ENCODE data around the gene SLC25A12.
"Not testable (repeated sequence)": the region's sequence is repeated elsewhere in the genome, so short reads cannot be mapped to it uniquely, and the experiment has no call there.

The SLC25A12 gene

DNA sequence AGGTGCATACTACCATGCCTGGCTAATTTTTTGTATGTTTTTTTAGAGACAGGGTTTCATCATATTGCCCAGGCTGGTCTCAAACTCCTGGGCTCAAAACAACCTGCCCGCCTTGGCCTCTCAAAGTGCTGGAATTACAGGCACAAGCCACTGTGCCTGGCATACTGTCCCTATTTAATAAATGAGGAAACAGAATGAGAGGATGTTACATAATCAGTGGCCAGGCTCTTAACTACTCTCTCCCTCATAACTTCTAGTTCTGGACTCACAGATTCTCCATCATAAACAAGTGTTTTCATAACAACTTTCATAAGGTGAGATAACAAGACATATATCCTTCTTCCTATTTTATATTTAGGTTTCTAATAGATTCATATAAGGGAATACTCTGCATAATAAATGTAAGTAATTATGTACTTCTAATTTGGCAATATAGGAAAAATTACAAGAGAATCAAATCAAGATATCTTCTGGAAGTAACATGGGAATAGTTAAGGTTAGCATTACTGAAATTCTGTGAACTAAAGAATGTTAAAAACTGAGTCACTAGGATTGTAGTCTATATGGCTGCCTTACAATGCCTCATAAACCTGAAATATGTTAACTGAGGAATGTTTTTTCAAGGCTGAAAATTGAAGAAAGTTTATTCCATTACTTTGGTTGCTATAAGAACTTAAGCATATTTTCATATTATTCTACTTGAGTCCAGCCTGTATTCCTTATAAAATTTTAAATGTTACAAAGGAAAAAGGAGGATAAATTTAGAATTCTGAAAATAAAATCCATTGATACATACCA lies 71.3 kb downstream of the SLC25A12 start:
- no peak for DNase-seq (ENCODE audit: low spot score)

DNA sequence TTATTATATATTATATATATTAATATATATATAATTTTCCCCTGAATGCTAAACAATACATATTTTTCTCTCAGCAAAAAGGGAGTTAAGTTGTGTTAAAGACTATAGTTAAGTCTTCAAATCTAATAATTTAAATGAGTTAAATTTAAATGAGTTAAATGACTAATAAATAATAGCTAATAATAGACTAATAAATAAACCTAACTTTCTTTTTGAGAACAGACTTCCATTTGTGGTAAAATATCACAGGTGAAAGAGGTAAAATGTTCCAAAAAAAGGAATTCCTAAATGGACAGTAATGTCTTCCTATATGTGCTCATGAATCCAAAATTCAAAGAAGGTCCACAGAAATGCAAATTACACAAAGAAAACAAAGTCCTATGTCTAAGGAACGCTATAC lies 74.6 kb downstream of the SLC25A12 start:
- no peak for DNase-seq (ENCODE audit: low spot score)

GRCh38 chr2:171814883-171815282 lies 79.2 kb downstream of the SLC25A12 start:
- no peak for DNase-seq (ENCODE audit: low spot score)

DNA sequence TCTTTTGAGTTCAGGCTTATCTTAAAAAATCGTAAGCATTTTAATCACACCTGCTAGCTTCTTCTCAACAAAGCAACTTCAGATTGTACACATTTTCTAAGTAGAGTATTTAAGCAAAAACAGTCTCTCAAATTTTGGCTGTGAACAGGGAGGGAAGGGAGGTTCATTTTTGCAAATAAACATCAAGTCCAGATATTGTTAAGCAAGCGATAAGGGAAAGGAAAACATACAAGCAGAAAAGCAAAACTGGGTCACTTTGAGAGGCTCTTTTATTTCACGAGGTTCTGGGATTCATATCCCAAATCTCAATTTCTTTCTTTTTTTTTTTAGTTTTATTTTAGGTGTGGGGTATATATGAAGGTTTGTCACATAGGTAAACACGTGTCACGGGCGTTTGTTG lies 79.9 kb downstream of the SLC25A12 start:
- no peak for DNase-seq (ENCODE audit: low spot score)

- DNase-seq (ENCODE audit: low spot score) = no peak
These were observed 80.3 kb downstream of the SLC25A12 start for GRCh38 chr2:171813729-171814128.

DNA sequence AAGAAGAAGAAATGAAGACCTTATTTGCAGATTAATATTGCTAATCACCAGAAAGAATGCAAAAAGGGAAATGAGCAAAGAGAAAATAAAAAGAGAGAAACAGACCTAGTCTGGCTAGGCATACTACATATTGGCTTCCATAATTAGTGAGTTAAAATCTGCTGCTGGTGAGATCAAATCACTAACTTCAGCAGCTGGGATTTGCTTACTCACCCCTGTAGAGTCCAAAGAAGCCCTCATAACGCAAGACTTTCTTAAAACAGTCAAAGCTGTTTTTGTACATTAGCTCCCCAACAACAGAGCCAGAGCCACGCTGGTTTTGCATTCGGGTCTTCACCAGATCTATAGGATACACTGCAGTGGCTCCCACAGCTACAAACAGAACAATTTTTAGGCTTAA lies 80.9 kb downstream of the SLC25A12 start:
- no peak for DNase-seq (ENCODE audit: low spot score)

DNA sequence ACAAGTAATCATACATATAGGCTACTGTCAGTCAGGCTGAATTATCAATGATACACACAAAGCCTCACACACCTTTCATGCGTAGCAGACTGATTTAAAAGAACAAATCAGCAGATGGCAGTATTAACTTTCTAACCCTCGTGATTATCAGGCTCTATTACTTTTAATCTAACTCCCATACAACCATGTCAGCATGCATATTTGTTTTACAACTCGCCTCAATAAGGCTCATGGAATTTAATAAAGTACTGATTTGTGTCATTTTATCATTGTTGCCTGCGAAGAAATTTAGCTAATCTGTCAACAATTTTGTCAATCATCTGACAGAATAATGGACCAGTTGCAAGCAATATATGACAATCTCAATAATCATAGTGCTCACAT lies 82.8 kb downstream of the SLC25A12 start:
- no peak for DNase-seq (ENCODE audit: low spot score)

GRCh38 chr2:171810422-171811244 lies 83.4 kb downstream of the SLC25A12 start:
- no peak for DNase-seq (ENCODE audit: low spot score)

DNA sequence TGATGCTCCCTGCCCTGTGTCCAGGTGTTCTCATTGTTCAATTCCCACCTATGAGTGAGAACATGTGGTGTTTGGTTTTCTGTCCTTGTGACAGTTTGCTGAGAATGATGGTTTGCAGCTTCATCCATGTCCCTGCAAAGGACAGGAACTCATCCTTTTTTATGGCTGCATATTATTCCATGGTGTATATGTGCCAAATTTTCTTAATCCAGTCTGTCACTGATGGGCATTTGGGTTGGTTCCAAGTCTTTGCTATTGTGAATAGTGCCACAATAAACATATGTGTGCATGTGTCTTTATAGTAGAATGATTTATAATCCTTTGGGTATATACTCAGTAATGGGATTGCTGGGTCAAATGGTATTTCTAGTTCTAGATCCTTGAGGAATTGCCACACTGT lies 85.2 kb downstream of the SLC25A12 start:
- not testable (repeated sequence) for DNase-seq (ENCODE audit: low spot score)

- DNase-seq (ENCODE audit: low spot score) = no peak
These were observed 86.1 kb downstream of the SLC25A12 start for GRCh38 chr2:171807831-171808393.

DNA sequence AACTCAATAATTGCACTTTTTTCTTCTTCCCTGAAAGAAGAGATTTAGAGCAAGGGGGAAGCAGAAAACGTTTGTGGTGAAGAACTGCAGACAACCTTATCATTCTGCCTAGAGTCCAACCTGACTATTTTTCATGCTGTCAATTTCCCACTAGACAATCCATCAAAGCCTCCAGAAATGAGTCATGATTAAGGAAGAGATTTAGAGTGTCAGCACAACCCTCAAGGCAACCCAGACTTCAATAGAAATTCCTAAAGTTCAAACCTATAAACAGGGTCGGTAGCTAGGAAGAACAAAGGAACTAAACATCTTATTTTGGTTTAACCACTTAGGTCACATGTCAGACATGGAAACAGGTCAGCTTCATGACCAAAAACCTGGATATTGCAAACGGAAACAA lies 86.9 kb downstream of the SLC25A12 start:
- DNase-seq (ENCODE audit: low spot score) = no peak

DNA sequence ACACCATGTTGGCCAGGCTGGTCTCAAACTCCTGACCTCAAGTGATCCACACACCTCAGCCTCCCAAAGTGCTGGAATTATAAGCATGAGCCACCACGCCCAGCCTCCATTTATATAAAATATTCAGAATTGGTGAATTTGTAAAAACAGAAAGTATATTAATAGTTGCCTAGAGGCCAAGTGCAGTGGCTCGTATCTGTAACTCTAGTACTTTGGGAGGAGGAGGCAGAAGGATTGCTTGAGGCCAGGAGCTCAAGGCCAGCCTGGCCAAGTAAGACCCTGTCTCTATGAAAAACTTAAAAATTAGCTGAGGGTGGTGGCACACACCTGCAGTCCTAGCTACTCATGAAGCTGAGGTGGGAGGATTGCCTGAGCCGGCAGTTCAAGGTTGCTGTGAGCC lies 89.6 kb downstream of the SLC25A12 start:
- DNase-seq (ENCODE audit: low spot score) = no peak

DNA sequence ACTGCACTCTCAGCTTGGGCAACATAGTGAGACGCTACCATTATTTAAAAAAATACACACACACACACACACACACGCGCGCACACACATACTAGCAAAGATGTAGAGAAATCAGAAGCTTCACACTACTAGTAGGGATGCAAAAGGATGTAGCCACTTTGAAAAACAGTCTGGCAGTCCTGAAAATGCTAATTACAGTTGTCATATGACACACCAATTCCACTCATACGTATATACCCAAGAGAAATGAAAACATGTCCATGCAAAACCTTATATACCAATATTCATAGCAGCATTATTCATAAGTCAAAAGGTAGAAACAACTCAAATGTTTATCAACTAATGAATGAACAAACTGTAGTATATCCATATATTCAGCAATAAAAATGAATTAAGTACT lies 90.3 kb downstream of the SLC25A12 start:
- DNase-seq (ENCODE audit: low spot score) = no peak

DNA sequence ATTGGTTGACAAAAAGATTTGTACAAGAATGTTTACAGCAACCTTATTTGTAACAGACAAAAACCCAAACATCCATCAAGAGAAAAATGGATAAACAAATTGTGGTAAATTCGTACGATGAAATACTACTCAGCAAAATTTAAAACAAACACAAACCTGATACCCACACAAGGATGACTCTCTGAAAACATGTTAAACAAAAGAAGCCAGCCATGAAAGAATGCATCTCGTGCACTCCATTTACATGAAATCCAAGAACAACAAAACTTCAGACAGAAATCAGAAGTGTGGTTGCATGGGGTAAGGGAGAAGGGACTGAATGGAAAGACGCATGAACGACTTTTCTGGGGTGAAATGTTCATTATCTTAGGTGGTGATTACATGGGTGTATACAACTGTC lies 93.4 kb downstream of the SLC25A12 start:
- DNase-seq (ENCODE audit: low spot score) = no peak

DNA sequence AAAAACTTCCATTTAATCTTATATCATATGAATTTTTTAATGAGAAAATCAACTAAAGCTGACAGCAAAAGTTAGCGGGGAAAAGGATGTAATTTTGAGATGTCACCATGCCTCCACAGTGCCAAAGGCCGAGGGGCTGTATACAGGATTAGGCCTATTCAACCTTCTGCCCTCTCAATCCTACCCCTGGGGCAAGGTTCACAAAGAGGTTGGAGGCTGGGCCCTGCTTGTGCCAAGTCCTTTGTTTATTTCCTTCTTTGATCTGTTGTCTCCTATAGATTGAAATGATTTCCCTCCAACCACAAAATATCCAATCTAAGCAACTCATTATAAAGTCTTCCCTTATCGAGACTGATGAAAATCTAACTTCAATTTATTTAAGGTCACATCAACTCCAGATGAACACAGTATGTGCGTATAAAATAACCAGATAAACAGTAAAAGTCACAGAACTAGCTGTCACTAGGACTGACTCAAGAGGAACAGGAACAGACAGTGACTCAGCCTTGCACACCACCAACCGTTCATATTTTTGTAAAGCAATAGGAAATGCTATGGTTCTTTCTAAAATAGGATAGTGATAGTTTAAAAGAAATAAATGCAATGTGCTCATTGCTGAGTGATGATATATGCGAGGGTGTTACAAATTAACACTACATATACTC lies 95.8 kb downstream of the SLC25A12 start:
- DNase-seq (ENCODE audit: low spot score) = no peak

DNA sequence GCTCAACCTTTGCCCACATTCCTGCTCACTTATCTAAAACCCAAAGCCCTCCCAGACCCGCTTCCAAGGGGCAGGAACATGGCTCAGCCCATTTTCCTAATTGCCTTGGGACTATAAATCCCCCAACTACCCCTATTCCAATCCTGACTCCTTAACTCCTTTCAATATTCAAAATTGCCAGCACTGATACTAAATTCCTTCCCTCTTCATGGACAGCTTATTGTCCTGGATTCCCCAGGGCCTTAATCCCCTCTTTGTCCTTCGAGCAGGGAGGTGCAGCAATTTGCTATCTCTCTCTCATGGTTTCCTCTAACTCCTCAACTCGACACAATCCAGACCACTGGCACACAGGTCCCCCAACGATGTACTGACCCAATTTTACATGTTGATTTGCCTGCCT lies 99.1 kb downstream of the SLC25A12 start:
- DNase-seq (ENCODE audit: low spot score) = no peak

- DNase-seq (ENCODE audit: low spot score) = no peak
These were observed 100.1 kb downstream of the SLC25A12 start for GRCh38 chr2:171793691-171794678.

DNA sequence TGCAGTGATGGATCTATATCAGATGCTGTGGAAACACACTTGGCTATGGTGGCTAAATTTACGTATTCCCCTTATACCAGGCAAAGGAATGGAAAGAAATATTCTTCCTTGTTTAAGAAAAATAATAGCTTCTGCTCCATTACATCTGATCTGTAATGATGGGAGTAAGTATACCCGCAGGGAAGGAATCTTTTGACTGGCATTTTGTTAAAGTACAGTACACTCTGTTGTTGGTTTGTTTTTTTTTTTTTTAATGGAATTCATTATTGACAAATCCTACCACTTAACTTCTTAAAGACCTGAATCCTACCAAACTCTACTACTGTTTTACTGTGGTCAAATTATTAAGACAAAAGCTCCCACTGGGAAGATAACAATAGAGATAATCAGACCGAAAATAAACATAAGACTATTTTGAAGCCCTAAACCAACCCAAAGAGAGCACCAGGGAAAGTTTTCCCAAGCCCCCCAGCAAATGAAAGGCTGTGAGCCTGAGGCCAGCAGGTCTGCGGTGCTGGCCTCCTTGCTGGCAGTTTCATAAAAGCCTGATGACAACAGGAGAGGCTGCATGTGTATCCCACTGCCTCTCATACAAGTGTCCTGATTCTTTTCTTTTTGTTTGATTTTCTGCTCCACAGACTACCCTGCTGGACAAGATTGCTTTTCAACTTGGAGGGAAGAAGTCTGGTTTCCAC lies 101.0 kb downstream of the SLC25A12 start:
- DNase-seq (ENCODE audit: low spot score) = no peak

DNA sequence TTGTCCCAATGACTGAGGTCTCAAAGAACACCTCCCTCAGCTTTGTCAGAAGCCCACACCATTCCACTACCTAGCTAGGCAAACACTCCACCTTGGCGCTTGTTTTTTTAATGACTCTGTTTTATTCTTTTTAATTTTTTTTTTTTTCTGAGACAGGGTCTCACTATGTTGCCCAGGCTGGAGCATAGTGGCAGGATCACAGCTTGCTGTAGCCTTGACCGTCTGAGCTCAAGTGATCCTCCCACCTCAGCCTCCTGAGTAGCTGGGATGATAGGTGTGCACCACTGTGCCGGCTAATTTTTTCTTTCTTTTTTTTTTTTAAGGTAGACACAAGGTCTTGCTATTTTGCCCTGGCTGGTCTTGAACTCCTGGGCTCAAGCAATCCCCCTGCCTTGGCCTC lies 101.9 kb downstream of the SLC25A12 start:
- no peak for DNase-seq (ENCODE audit: low spot score)

GRCh38 chr2:171791361-171791760 lies 102.7 kb downstream of the SLC25A12 start:
- no peak for DNase-seq (ENCODE audit: low spot score)

DNA sequence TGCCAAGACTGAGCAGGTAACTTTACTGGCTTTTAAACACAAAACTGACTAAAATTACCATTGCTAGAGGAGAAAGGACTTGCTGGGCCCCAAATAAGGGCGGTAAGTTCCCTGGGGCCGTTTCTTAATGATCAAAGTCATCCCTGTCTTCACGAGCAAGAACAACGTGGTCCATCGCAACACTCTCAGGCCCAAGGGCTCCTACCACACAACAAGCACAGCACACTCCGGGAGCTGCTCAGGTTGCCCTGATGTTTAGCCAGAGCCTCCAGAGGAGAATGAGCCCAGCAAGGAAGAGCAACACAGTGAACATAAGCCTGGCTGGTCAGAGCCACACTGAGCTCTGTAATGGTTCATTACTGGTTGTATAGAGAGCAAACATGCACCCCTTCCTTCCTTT lies 104.1 kb downstream of the SLC25A12 start:
- DNase-seq (ENCODE audit: low spot score) = no peak

Data from left forelimb (tissue), 1 donor.